HG02981 (cell line): Measurements from ENCODE around the gene CHKA.
A peak's percentile ranks its signal among the peaks of the same experiment; 100 is the strongest.
"Not testable (repeated sequence)": the region's sequence is repeated elsewhere in the genome, so short reads cannot be mapped to it uniquely, and the experiment has no call there.

ENCODE experiments used
- ATAC-seq: cut with Tn5 transposase; IDR thresholded peaks from one replicate; pipeline ENCODE4 v1.9.1; 2021; ENCODE audit warnings: mild to moderate bottlenecking, moderate library complexity; ENCODE audit not compliant: unreplicated experiment

CHKA gene

GRCh38 chr11:68117853-68118470 lies 3.2 kb downstream of the CHKA start:
- ATAC-seq, result no peak

DNA sequence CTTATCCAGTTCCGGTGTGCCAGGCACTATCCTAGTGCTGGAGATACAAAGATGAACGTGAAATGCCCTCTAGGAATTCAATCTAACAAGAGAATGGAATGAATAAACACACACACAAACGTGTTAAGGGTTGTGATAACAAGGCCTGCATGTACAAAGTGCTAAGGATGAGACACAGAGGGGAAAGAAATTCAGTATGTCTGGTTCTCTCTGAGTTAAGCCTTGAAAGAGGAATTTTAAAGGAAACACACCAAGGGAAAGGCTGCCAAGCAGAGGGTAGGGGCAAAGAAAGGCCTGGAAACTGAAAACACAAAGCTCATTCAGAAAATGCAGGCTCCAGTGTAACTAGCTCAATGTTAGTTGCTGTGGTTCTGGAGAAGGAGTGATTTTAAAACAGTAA lies 4.2 kb downstream of the CHKA start:
- ATAC-seq, result no peak

DNA sequence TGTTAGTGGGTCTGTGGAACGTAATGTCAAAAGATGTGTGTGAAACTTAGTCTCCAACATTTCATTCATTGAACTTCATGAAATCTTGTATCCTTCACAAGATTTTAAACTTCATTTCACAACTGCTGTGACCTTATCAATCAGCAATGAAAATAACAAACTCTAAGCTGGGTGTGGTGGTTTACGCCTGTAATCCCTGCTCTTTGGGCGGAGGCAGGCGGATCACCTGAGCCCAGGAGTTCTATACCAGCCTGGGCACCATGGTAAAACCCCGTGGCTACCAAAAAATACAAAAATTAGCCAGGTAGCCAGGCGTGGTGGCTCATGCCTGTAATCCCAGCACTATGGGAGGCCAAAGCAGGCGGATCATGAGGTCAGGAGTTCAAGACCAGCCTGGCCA lies 5.1 kb downstream of the CHKA start:
- ATAC-seq, result no peak

DNA sequence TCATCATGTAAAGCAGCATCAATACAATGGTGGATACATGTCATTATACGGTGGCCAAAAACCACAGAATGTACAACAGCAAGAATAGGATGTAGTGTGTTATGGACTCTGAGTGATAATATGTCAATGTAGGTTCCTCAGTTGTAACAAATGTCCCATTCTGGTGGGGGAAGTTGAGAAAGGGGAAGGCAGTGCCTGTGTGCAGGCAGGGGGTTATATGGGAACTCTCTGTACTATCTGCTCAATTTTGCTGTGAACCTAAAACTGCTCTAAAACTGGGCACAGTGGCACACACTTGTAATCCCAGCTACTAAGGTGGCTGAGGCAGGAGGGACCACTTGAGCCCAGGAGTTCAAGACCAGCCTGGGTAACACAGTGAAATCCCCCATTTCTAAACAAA lies 5.9 kb downstream of the CHKA start:
- no peak for ATAC-seq

DNA sequence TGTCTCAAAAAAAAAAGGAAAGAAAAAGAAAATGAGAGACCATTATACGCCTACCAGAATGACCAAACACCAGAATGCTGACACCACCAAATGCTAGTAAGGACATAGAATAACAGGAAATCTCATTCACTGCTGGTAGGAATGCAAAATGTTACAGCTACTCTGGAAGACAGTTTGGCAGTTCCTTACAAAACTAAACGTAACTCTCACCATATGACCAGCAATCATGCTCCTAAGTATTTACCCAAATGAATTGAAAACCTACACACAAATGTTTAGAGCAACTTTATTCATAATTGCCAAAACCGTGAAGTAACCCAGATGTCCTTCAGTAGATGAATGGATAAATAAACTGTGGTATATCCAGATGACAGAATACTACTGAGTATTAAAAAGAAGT lies 7.2 kb downstream of the CHKA start:
- no peak for ATAC-seq

- ATAC-seq, result no peak
These were observed 13.5 kb downstream of the CHKA start for GRCh38 chr11:68107689-68108088.

- no peak for ATAC-seq
These were observed 14.8 kb downstream of the CHKA start for GRCh38 chr11:68106165-68106940.

DNA sequence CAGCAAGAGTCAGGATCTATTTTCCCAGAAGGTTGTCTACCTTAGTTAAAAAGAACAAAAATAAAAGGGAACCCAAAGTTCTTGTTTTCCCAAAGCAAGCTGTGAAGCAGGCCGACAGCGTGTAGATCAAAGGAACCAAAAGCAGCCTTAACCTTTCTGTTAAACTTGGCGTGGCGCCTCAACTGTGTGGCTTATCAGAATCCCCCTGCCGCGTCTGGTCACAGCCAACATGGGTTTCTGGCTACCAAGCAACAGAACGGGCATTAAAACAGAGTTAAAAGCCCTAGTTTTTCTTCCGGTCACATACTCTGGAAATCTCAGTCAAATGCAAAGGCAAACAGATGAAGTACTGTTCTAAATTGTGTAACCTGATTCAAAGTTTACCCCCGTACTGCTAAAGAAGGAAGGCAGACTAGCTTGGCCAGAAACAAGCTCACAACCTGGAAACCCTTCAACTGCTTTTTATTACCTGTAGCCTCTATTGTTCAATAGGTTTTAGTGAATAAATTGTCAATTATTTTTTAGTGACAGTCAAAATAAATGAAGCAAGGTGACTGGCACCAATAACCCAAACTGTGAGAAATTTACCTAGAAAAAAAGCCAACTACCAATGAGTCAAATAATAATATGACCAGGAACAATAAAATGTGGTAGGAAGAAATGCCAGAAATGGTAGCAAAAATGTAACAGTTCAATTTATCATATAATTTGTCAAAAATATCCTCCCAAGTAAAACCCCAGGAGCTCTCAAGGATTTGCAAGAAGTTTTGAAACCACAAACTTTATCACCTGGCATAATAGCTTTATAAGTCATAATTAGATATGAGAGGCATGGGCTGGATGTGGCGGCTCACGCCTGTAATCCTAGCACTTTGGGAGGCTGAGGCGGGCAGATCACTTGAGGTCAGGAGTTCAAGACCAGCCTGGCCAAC lies 21.4 kb downstream of the CHKA start:
- peak; percentile 72 for ATAC-seq

DNA sequence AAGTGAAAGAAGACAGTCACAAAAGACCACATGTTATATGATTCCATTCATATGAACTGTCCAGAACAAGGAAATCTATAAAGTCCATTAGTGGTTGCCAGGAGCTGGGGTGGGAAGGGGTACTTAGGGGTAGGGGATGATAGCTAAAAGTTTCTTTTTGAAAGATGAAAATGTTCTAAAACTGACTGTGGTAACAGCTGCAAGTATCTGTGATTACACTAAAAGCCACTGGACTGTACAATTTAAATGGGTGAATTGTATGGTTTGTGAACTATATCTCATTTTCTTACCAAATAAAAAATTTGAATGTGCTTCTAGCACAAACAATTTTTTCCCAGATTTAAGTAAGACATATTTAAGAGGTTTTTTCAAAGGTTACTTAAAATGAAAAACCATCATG lies 22.1 kb downstream of the CHKA start:
- ATAC-seq, result no peak

DNA sequence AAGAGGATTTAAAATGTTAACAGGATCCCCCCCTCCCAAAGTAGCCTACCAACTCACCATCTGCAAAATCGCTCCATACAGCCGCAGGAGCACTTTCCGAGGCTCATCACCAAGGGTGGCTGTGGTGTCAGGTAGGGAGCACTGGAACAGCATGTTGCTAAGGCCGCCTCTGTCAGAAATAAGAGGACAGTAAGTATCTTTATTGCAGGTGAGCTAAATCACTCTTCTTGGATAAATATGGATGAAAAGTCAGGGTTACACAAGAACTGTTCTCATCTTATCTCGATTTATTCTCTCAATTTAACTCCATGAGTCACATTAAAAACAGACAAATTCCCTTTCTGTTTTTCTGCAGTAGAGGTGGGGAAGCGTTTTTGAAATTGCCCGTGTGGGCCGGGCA lies 24.2 kb downstream of the CHKA start:
- ATAC-seq, result no peak

DNA sequence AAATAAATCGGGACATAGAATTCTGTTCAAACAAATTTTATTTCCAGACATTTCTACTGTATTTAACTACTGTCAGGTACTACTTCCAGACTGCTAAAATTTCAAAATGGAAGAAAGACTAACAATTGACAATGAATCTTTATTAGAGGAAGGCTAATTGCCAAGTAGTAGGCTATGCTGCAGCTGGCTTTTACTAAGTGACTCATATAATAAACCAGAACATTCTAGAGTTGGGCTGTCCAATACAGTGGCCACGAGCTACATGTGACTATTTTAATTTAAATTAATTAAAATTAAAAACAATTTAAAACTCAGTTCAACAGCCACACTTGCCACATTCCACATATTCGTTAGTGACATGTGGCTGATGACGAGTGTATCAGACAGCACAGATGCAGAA lies 27.6 kb downstream of the CHKA start:
- ATAC-seq, result no peak

DNA sequence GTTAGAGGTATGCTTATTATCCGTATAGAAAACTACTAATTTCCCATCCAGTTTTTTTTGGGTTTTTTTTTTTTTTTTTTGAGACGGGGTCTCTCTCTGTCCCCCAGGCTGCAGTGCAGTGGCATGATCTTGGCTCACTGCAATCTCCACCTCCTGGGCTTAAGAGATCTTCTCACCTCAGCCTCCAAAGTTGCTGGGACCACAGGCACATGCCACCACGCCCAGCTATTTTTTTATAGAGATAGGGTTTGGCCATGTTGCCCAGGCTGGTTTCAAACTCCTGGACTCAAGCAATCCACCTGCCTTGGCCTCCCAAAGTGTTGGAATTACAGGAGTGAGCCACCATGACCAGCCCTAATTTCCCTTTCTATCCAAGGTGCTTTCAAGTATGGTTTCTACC lies 28.2 kb downstream of the CHKA start:
- not testable (repeated sequence) for ATAC-seq

DNA sequence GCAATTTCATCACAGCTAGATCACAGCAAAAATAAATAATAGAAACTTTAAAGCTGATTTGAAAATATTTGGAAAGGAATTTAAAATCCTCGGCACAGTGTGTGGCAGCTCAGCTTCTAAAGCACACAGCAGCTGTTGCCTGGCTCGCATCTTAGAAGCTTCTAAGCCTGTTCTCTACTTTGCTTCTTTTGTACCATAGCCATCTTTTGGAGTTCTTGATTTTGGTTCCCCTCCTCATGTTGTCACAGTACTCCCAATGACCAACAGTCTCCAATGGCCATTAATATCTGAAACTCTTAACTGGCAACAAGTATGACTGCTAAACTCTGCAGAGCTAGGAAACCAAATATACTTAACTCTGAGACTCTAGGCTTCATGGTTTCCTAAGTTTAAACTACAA lies 28.8 kb downstream of the CHKA start:
- ATAC-seq, result no peak

DNA sequence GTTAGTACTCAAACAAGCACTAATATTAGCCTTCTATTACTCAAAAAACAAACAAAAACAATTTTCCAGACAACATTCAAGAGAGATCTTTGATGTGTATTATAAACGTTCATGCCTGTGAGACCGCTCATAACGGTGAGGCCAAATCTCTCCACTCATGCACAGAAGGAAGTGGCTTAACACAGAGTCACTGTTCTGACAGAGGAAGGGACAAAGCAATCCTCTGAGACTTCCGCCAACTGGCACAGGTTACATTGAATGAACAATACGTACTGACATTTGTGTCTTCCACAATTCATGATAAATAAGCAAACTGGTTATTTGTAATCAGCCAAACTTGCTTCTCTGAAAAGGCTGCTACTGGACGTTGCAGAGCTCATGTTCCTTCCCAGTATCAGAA lies 30.5 kb downstream of the CHKA start:
- no peak for ATAC-seq

DNA sequence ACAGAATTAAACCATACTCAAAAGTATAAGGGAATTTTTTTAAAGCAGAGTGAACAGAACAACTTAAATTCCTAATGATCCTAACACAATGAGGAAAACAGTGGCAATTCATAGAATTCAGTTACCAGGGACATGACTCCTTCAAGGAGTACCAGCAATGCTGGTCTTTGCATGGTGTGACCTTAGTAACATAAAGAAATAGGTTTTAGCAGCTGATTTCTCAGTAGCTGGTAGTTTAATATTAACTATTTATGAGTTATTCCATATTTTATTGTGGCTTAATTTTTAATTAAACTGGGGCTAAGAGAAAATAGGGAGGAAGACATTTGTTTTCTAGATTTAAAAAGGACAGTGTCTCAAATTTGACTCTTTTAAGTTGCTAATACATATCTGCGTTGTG lies 30.9 kb downstream of the CHKA start:
- ATAC-seq, result no peak

DNA sequence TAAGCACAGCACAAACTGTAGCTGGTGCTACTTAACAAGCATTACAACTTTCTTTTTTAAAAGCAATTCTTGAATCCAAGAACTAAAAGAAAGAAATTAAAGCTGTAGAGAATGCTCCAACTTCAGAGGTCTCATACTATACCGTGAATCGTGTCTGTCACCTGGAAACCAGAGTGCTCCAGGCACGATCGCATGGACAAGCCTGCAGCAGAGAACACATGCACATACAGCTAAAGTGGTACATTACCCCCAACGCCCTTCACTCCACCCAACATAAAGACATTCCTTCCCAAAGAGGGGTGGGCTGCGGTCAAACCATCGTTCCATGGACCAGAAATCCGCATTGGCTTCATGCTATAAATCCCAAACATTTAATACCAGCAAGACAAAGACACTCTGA lies 31.5 kb downstream of the CHKA start:
- no peak for ATAC-seq

GRCh38 chr11:68083517-68083916 lies 37.7 kb downstream of the CHKA start:
- ATAC-seq, result no peak

DNA sequence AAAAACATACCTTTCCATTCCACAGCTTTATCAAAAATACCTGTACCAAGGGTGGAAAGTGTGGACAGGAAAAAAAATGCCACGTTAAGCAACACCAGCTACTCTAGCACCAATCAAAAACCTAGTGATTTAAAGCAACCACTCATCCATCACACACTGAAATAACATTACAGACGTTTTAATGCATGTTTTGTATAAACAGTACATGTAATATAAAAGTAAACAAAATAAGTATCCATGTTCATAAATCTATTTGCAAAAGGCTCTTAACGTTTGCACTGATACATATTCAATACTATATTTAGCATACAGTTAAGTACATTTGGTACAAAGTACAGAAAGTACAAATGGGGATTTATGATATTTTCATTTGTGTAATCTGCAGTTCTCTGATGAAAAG lies 38.7 kb downstream of the CHKA start:
- ATAC-seq, result no peak

GRCh38 chr11:68081691-68082090 lies 39.5 kb downstream of the CHKA start:
- no peak for ATAC-seq

DNA sequence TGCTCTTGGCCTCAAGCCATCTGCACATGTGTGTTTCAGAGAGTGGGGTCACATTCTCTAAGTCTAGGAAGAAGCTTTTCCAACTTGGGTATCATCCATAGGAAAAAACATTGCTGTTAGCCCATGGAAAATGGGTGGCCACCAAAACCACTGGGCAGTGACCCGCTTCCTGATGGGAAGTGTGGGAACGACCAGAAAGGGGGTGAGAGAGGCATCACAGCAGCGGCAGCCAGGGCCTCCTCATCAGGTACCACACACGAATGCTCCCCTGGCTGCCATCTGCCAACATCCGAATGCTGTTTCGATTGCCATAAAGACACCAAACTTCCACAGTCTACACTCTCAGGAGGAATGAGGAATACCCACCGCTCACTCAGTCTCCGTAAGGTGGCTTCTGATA lies 40.3 kb downstream of the CHKA start:
- ATAC-seq, result no peak

- no peak for ATAC-seq
These were observed 43.3 kb downstream of the CHKA start for GRCh38 chr11:68077617-68078582.
